Suppressor macrophage (primary cell): ENCODE measurements around the gene FUOM.

Experiments used
- DNase-seq, 4 experiments: peaks; one replicate each; pipeline ENCODE4 v3.0.0-alpha.2; 2020 to 2022

The FUOM gene

DNA sequence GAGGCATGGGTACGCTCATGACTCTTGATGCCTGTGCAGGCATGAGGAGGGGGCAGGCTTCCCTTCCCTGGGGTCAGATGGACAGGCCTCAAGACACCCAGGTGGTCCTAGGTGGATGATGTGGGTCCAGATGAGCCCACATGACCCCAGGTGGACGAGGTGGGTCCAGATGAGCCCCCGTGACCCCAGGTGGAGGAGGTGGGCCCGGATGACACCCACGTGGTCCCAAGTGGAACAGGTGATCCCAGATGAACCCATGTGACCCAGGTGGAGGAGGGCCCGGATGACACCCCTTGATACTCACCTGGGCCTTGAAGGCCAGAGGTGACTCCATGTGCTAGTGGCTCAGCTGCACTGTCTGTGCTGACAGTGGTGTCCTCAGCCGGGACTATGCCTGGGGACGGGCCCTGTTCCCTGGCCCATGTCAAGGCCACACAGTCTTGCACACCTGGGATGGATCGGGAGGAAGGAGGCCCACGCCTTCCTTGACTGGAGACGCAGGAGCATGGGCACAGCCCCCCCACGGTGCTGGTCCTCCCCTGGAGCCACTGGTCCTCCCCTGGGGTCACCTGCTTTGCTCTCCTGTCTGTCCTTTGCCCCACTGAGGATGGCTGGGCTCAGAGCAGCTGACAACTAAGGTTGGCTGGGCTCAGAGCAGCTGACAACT is 7.4 kb downstream of the FUOM start:
- DNase-seq: no peak

DNA sequence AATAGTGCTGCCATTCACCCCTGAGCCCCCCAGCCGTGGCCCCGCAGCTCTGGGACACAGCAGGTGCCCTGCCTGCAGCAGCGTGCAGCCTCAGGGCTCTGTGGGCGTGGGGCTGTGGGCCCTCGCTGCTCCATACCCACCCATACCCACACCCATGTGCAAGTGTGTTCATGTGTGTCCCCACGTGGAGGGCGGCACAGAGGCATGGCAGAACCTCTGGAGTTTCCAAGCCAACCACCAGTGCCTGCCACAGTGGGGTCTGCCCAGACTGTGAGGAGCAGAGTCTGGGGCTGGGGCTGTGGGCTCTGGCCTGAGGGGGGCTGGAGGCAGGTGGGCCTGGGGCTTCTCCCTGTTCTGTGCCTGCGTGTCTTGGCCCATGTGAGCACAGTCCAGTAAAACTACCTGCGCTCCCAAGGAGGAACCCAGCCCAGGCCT is 8.2 kb downstream of the FUOM start:
- no peak for DNase-seq

DNA sequence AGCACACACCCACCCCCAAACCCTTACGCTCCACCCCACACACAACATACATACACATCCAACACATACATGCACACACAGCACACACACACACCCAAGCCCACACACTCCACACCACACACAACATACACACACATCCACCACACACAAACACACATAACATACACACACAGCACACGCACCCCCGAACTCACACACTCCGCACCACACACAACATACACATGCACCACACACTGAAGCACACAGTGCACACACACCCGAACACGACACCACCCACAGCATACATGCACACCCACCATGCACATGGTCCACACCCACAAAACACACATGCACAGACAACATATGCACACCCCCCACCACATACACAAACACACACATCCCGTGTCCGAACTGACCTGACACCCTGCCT is 8.7 kb downstream of the FUOM start:
- no peak for DNase-seq

DNA sequence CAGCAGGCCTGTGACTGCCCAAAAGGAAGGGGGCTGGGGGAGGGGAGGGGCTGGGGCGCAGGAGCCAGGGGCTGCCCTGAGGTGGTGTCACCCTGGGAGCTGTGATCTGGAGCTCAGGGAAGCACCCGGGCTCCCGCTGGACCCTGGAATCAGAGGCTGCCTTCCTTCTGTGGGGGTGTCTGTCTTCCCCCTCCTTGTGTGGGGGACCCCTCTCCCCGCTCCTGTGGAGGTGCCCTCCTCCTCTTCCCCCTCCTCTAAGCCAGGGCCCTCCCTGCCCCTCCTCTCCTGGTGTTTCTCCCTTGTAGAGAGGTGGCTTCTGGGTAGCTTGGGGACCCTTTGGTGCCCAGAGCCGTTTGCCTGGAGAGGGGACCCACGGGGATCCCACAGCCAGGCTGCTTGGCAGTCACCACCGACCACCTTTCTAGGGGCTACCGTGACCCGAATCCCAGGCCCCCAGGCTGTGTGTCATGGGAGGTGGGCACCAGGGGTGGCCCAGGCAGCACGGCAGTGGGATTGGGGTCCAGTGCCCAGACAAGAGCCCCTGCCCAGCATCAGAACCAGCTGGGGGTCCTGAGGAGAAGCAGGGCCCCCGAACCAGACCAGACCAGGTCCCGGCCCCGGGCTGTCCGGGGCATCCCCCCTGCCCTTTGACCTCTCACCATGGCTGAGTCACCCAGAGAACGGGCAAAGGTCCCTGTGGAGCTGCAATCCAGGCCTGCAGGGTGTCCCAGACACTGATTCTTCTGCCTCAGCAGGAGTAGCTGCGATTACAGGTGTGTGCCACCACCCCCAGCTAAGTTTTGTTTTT is 9.9 kb downstream of the FUOM start:
- DNase-seq: no peak

DNA sequence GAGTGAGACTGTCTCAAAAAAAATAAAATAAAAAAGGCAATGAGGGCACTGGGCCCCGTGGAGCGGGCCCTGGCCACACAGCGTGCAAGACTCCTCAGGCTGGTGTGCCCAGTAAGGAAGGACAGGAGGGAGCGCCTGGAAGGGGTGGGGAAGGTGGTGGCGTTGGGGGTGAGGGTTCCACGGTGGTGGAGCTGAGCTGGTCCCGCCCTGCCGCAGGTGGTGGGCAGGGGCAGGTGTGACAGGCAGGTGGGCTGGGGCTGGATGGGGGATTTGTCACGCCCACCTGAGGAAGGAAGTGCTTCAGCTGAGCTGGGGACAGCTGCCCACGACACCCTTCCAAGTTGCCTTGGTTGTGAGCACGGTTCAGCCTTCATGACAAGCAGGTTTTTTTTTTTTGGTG is 11.4 kb downstream of the FUOM start:
- no peak for DNase-seq

DNA sequence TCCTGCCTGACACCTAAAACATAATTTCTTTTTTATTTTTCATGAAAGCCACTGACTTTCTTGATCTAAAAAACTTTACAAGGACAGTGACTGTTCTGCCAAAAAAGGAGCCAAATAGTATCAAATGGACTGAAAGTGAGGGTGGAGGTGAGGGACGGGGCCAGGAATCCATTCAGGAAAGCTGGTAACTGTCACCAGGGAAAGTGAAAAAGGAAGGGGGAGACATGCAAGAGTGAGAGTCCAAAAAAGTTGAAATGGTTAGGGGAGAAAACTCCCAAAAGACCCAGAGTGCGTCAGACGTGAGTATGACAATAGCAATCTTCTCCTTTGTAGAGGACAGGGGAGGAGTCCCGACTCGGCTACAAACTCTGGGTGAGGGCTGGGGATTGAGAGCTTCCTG is 13.6 kb downstream of the FUOM start:
- no peak for DNase-seq

DNA sequence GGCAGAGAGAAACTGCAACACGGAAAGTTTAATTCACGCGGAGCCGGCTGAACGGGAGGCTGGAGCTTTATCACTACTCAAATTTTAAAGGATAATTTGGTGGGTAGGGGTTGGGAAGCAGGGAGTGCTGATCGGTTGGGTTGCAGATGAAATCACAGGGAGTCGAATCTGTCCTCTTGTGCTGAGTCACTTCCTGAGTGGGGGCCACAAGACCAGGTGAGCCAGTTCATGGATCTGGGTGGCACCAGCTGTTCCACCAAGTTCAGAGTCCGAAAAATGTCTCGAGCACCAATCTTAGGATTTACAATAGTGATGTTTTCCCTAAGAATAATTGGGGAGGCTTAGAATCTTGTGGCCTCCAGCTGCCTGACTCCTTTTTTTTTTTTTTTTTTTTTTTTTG is 14.3 kb downstream of the FUOM start:
- DNase-seq: no peak

DNA sequence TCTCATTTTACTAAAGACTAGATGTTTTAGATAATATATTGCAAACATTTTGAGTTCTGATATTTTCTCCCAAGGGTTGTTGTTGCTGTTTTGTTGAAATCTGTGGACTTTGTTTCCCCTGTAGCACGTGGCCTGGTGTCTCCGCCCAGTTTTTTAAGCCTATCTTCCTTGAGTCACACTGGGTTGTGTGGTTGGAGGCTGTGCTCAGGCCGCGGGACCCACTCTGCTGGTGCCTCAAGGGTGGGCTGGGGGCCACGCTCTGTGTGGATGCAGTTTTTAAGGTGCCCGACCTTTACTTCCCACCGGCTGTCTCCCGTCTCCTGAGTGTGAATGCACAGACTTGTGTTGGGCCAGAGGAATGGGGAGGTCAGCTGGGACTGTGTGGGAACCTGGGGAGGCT is 14.9 kb downstream of the FUOM start:
- DNase-seq: no peak

DNA sequence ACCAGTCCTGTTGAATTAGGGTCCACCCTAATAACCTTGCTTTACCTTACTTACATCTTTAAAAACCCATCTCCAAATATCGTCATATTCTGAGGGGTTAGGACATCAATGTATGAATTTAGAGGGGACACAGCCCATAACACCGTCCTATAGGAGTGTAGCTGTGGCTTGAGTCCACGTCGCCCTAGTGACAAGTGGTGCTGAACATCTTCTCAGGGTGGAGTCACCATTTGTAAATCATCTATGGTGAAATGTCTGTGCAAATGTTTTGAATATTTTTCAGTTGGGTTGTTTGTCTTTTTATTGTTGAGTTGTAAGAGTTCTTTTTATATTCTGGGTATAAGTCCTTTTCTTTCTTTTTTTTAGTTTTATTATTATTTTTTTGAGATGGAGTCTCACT is 15.8 kb downstream of the FUOM start:
- DNase-seq: no peak

DNA sequence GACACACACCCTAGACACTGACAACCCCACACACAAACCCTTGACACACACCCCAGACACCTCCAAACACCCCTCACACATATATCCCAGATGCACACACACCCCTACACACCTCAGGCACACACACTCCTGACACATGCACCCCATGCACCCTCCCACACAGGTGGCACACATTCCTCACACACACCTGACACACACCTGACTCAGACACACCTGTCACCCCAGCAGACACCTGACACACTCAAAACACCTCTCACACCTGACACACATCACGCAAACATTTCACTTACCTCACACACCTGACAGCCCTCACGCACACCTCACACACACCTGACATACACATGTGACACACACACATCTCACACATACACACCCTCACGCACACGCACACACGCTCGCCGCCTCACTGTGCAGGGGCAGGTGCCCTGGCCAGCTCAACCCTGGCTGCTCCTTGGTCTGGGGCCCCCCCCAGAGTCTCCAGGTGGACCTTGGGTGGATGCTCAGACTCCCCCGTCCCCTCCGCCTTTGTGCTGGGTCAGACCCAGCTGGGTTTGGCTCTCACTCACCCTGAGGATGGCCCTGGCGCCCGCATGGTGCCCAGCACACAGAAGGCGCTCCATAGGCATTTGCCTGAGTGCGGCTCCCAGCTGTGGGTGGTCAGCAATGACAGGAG is 18.0 kb downstream of the FUOM start:
- DNase-seq: no peak

DNA sequence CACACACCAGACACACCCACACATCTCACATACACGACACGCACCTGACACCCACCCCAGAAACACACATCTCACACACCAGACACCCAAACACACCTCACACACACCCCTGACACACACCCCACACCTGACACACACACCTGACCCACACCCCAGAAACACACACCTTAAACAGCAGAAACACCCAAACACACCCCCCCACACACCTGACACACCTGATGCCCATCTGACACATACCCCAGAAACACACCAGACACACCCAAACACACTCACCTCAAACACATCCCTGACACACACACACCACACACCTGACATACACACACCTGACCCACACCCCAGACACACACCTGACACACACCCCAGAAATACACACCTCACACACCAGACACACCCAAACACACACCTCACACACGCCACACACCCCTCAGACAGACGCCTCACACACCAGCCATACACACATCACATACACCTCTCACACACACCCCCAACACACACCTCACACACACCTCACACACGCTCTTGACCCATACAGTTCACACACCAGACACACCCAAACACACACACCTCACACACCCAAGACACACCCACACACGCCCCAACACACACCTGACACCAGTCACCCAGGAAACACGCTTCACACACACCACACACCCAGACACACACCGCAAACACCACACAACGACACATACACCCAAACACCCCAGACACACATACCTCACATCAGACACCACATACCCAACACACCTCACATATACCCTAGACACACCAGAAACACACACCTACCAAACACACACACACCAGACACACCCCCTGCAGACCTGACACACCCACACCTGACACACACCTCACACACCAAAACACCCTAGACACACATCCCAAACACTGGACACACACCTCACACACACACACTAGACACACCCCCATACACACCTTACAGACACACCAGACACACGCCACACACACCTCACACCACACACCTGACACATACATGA is 19.4 kb downstream of the FUOM start:
- no peak for DNase-seq

DNA sequence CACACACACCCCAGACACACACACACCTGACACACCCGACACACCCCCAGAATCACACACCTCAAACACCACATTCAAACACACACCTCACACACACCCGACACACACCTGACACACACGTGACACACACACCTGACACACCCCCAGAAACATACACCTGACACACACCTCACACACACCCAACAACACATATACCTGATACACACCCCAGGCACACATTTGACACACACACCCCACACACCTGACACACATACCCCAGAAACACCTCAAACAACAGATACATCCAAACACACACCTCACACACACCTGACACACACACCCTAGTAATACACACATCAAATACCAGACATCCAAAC is 20.5 kb downstream of the FUOM start:
- DNase-seq: no peak

DNA sequence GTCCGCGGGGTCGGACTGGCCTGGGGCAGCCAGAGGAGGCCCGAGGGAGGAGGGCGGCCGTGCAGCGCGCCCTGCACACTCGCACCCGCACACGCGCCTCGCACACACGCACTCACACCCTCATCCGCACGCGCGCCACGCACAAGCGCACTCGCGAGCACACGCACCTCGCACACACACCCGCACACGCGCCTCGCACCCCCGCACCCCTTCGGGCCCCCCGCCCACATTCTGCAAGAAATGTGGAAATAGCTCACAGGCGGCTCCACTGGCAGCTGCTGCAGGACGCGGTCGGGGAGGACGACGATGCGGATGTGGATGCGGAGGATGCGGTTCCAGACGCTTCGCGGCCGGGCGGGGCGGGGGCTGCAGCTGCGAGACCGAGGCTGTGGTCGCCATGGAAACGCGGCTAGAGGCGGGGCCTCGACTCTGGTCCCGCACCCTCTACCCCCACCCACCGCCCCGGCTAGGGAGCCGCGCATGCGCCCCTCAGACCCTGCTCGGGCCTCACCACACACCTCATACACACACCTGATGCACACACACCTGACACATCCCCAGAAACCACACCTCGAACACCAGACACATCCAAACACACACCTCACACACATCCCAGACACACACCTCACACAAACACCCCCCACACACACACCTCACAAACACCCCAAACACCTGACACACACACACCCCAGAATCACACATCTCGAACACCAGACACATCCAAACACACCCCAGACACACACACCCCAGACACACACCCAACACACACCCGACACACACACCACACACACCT is 21.0 kb downstream of the FUOM start, which contains the start of gene CALY:
Gene CALY, minus strand, starts transcription at position 320 of the 793 bp plus-strand sequence. CDS start 7,907 bp downstream, outside the sequence.
- peak in 3 of 4 experiments; percentile 26 to 46 (median 34) for DNase-seq

DNA sequence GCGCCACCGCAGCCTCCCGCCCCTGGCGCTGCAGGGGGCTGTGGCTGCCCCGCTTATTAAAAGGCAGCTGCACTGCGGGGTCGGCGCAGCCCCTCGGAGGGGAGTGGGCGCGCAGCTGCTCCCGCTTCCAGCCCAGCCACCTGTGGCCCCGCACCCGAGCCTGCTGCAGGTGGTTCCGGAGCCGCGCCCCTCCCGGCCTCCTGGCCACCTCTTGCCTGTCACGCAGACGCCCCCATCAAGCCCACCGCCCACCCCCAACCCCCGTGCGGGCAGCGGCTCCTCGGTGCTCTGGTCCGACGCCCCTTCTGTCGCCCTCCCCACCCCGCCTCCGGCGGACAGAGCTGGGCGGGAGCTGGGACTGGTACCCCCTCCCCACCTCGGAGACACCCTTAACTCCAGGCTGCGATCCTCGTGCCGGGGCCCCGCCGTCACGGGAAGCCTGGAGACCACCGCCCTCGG is 21.7 kb downstream of the FUOM start:
- DNase-seq: no peak

DNA sequence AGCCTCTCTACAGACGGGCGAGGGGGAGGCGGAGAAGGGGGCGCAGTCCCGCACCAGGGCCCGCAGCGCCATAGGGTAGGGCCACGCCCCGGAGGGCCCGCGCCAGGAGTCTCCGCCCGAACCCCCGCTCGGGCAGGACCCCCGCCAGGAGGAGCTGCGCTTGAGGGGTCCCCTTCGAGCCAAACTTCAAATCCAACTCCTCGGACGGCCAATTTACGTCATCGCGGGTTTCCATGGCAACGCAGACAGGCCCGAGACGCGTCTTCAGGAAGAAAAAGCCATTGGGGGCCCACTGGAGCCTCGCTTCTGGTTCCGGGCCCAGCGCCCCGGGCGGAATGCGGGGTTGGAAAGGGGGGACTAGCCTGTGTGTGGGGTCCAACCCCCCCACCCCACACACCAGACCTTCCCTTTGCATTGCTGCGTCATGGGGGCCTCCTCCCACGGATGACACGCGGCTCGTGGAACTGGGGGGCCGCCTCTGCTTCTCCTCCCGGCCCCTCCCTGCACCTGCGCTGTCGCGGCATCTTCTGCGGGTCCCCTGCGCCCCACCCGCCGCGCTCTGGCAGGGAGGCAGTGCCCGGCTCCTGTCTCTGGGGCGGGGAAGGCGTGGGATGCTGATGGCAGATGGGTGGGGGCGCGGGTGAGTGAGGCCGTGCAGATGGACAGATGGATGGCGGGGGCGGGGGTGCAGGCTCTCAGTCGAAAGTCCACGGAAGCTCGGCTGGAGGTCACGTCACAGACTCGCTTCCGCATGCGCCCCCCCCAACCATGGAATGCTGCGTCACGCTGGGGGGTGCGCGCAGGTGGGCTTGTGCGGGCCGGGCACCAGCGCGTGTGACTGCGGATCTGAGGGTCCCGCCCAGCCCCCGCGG is 22.3 kb downstream of the FUOM start:
- DNase-seq: peak; percentile 44 to 70 (median 61)

DNA sequence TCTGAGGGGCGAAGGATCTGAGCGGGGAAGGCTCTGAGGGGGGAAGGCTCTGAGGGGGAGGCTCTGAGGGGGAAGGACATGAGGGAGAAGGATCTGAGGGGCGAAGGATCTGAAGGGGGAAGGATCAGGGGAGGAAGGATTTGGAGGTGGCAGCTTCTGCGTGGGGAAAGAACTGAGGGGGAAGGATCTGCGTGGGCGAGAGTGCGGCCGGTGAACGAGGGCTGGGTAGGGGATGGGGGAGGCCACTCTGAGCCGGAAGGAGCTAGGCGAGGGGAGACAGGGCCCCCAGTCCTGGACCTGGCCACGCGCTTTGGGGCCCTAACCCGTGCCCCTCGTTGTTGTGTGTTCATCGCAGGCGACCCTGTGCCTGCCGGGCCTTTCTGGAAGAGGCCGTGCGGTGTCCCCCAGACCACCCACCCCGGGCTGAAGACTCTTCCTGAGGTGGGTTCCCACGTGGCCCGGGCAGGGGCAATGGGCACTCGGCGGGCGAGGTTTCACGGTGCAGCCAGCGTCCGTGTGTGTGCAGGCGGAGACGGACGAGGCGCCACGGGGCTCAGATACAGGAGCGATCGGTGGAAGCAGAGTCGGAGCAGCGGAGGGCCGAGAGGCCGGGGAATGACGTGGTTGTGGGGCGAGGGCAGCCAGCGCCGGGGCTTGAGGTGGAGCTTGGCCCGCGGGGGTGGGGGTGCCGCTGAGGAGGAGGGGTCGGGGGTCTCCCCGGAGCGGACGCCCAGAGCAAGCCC is 23.1 kb downstream of the FUOM start:
- DNase-seq: no peak

DNA sequence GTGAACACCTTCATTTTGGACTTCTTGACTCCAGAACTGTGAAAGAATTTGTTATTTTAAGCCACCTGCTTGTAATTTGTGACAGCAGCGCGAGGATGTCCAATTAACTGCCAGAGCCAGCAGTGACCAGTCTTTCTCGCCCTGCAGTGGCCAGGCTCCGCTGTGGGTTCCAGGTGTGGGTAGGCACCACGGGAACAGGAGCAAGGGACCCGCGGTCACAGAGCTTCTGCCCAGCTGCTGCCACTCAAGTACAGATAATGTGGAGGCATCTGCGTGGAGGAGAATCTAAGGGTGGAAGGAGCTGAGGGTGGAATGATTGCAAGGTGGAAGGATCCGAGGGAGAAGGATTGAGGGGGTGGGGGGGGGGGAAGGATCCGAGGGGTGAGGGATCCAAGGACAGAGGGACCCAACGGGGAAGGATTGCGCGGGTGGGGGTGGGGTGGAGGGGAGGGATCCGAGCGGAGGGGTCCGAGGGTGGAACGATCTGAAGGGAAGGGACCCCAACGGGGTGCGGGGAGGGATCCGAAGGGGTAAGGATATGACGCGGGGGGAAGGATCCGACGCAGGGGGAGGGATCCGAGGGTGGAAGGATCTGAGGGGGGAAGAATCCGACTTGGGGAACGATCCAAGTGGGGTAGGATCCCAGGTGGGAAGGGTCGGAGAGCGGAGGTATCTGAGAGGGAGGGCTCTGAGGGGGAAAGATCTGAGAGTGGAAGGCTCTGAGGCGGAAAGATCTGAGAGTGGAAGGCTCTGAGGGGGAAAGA is 24.7 kb downstream of the FUOM start:
- no peak for DNase-seq

DNA sequence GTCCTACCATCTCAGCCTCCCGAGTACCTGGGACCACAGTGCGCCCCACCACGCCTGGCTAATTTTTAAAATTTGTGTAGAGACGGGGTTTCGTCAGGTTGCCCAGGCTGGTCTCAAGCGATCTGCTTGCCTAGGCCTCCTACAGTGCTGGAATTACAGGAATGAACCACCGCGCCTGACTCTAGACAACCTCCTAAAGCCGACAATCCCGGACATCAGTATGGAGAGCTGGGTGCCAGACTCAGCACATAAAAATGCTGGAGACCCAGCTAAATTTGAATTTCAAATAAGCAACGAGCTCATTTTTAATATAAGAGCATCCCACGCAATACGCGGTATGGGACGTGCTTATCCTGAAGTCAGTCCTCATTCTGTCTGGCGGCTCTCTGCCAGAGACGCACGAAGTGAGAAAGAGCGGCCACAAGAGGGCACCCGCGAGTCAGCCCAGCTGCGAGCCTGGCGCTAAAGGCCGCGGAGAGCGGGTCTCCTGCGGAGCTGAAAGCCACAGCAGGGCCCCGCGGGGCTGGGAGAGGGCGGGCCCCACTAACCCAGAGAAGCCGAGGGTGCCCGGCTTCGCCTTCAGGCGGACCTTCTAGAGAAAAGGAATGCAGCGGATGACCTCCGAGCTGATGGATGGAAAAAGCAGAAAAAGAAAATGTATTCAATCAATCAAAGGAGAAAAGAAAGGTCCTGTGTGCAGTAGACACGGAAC is 28.2 kb downstream of the FUOM start:
- peak; percentile 86 to 95 (median 92) for DNase-seq
